HCT116 (cell line): ENCODE results near the gene ATP6V1G1. TPM values are rescaled to one million over a fixed set of nuclear protein-coding genes. Genes with fewer than 3 reads are reported as not detected.

ENCODE experiments used
- ATAC-seq: fragments of 200-7000 bp; cut with Tn5 transposase; 2 replicates; pipeline ENCODE4 v1.9.1; 2020; ENCODE audit warnings: mild to moderate bottlenecking, moderate library complexity
- BruUV-seq: library from RNA; stranded (reverse); fragments of 400-500 nt; replicated peaks from 2 replicates; lab custom pipeline; 2021; lab: Mats Ljungman, UMichigan
- CTCF ChIA-PET: fragments of 300-600 bp; sonication (Branson Sonifier 250); formaldehyde crosslinking; loops from one replicate; lab custom pipeline; 2021; ENCODE audit warnings: antibody characterized with exemption; lab: Charles Lee
- POLR2A ChIA-PET: fragments of 300-600, 350-600 bp; sonication (Branson Sonifier 250); formaldehyde crosslinking; loops from one replicate; lab custom pipeline; 2021; ENCODE audit warnings: antibody characterized with exemption; lab: Charles Lee
- RAD21 ChIA-PET, 2 experiments: fragments of 300-600 bp; sonication (Branson Sonifier 250); formaldehyde crosslinking; loops; one replicate each; lab custom pipeline; 2023; ENCODE audit warnings: low total read pairs in 2 of 2; ENCODE audit not compliant: uncharacterized antibody in 2 of 2, unreplicated experiment in 2 of 2, low non-redundant PET in 1 of 2; lab: Charles Lee
- DNase-seq: peaks from one replicate; pipeline ENCODE4 v3.0.0-alpha.2; 2010; ENCODE audit warnings: low read depth, low spot score
- H2AFZ ChIP-seq: fragments of 200-600 bp; shearing (Covaris generic), sonication (generic); 2 replicates; pipeline ENCODE4 v1.6.1; 2017; ENCODE audit warnings: low read depth, mixed run types, mixed read lengths, antibody characterized with exemption, low read length; ENCODE audit not compliant: poor library complexity, severe bottlenecking
- H3K27ac ChIP-seq: 2 replicates; pipeline ENCODE4 v1.5.1; 2012; ENCODE audit warnings: low read depth, low read length
- H3K27me3 ChIP-seq: fragments of 200-600 bp; sonication (generic); 2 replicates; pipeline ENCODE4 v1.6.1; 2016; ENCODE audit warnings: mixed run types, low read length, mixed read lengths; ENCODE audit not compliant: insufficient read depth
- H3K36me3 ChIP-seq, 2 experiments: fragments of 200-500 bp in 1 of 2; fragments of 200-600 bp in 1 of 2; sonication (Bioruptor generic) in 1 of 2; sonication (generic) in 1 of 2; 2 replicates each; pipeline versions ENCODE4 v1.5.1 to v1.6.1; 2014 to 2016; ENCODE audit warnings: low read length in 2 of 2, inconsistent platforms in 1 of 2, mixed read lengths in 1 of 2, mixed run types in 1 of 2; ENCODE audit not compliant: insufficient read depth in 2 of 2, control insufficient read depth in 1 of 2
- H3K4me1 ChIP-seq, 2 experiments: fragments of 200-600 bp in 1 of 2; sonication (generic) in 1 of 2; 2 replicates each; pipeline versions ENCODE4 v1.5.1 to v1.6.1; 2012 to 2017; ENCODE audit warnings: low read length in 2 of 2, inconsistent platforms in 1 of 2, mild to moderate bottlenecking in 1 of 2, mixed read lengths in 1 of 2, mixed run types in 1 of 2, moderate library complexity in 1 of 2; ENCODE audit not compliant: insufficient read depth in 2 of 2, control insufficient read depth in 1 of 2
- H3K4me2 ChIP-seq: fragments of 200-600 bp; sonication (generic); 2 replicates; pipeline ENCODE4 v1.6.1; 2017; ENCODE audit warnings: mixed run types, low read length, mixed read lengths
- H3K4me3 ChIP-seq, 2 experiments: fragments of 200-600 bp in 1 of 2; sonication (generic) in 1 of 2; replicated peaks in 1 of 2; 2 replicates each; pipeline ENCODE4 v1.5.1; 2011 to 2016; ENCODE audit warnings: low read length in 2 of 2, control low read depth in 1 of 2, low read depth in 1 of 2, mild to moderate bottlenecking in 1 of 2, mixed read lengths in 1 of 2, mixed run types in 1 of 2
- H3K79me2 ChIP-seq: fragments of 200-600 bp; sonication (generic); 2 replicates; pipeline ENCODE4 v1.6.1; 2017; ENCODE audit warnings: mild to moderate bottlenecking, mixed run types, low read length, moderate library complexity, mixed read lengths; ENCODE audit not compliant: insufficient read depth
- H3K9ac ChIP-seq: fragments of 200-600 bp; sonication (generic); 2 replicates; pipeline ENCODE4 v1.6.1; 2016; ENCODE audit warnings: low read length, mixed read lengths
- H3K9me2 ChIP-seq: fragments of 200-600 bp; sonication (generic), shearing (Covaris generic); 2 replicates; pipeline ENCODE4 v1.6.1; 2017; ENCODE audit warnings: mixed run types, mild to moderate bottlenecking, moderate library complexity; ENCODE audit not compliant: insufficient read depth
- H3K9me3 ChIP-seq, 2 experiments: fragments of 200-500 bp in 1 of 2; fragments of 200-600 bp in 1 of 2; sonication (Bioruptor generic) in 1 of 2; sonication (generic) in 1 of 2; 2 replicates each; pipeline ENCODE4 v1.6.1; 2014 to 2017; ENCODE audit warnings: low read length in 2 of 2, mixed read lengths in 2 of 2, inconsistent platforms in 1 of 2, low read depth in 1 of 2, mild to moderate bottlenecking in 1 of 2, mixed run types in 1 of 2, moderate library complexity in 1 of 2; ENCODE audit not compliant: control insufficient read depth in 1 of 2, insufficient read depth in 1 of 2
- H4K20me1 ChIP-seq: fragments of 200-600 bp; sonication (generic), shearing (Covaris generic); 2 replicates; pipeline ENCODE4 v1.6.1; 2017; ENCODE audit warnings: mixed run types, mild to moderate bottlenecking, moderate library complexity; ENCODE audit not compliant: insufficient read depth
- CBX3 ChIP-seq: IDR thresholded peaks from 2 replicates; pipeline ENCODE4 v1.6.1; 2012; ENCODE audit warnings: low read depth
- CTCF ChIP-seq, 3 experiments: fragments of 200-600 bp in 1 of 3; sonication (generic) in 1 of 3; IDR thresholded peaks in 2 of 3; conservative IDR thresholded peaks in 1 of 3; 2 replicates each; pipeline ENCODE4 v1.5.1; 2012 to 2017; ENCODE audit warnings: low read depth in 2 of 3, low read length in 2 of 3, antibody characterized with exemption in 1 of 3, borderline replicate concordance in 1 of 3, control low read depth in 1 of 3, mild to moderate bottlenecking in 1 of 3, mixed read lengths in 1 of 3, mixed run types in 1 of 3, moderate library complexity in 1 of 3; ENCODE audit not compliant: insufficient read depth in 1 of 3
- EGR1 ChIP-seq: IDR thresholded peaks from 2 replicates; pipeline ENCODE4 v1.6.1; 2012; ENCODE audit warnings: low read depth
- ELF1 ChIP-seq: IDR thresholded peaks from 2 replicates; pipeline ENCODE4 v1.6.1; 2012; ENCODE audit warnings: low read depth, borderline replicate concordance
- EZH2 ChIP-seq: fragments of 200-600 bp; sonication (generic); IDR thresholded peaks from 2 replicates; pipeline ENCODE4 v1.6.1; 2017; ENCODE audit warnings: antibody characterized with exemption, mixed run types
- EZH2phosphoT487 ChIP-seq: fragments of 200-600 bp; IDR thresholded peaks from 2 replicates; pipeline ENCODE4 v1.6.1; 2018; ENCODE audit warnings: antibody characterized with exemption, borderline replicate concordance
- JUND ChIP-seq: IDR thresholded peaks from 2 replicates; pipeline ENCODE4 v1.6.1; 2012
- POLR2A ChIP-seq: IDR thresholded peaks from 2 replicates; pipeline ENCODE4 v1.7.0; 2011; ENCODE audit warnings: borderline replicate concordance; ENCODE audit not compliant: insufficient read depth, insufficient read length; ENCODE audit errors: extremely low read depth
- POLR2AphosphoS5 ChIP-seq: IDR thresholded peaks from 2 replicates; pipeline ENCODE4 v1.6.1; 2011; ENCODE audit warnings: mild to moderate bottlenecking, low read depth, low read length, moderate library complexity
- RAD21 ChIP-seq: IDR thresholded peaks from 2 replicates; pipeline ENCODE4 v1.6.1; 2012; ENCODE audit warnings: low read depth, mild to moderate bottlenecking
- SP1 ChIP-seq: IDR thresholded peaks from 2 replicates; pipeline ENCODE4 v1.6.1; 2012; ENCODE audit warnings: low read depth
- SRF ChIP-seq: IDR thresholded peaks from 2 replicates; pipeline ENCODE4 v1.6.1; 2012; ENCODE audit warnings: low read depth
- intact Hi-C: fragments of 100-400 bp; cut with micrococcal nuclease; formaldehyde crosslinking; loops from 2 replicates; pipeline ENCODE4 v1.10.0; 2022
- total RNA-seq: library from RNA; stranded (reverse); gene quantifications from one replicate; pipeline ENCODE4 v1.2.1, GENCODE V29; 2021; ENCODE audit not compliant: unreplicated experiment
- TF ChIP-seq, protein P1 (sequence below): IDR thresholded peaks from 2 replicates; pipeline ENCODE4 v1.6.1; 2012

Gene ATP6V1G1
- total RNA-seq, 1 experiment from 2014 or later: 72.3 TPM

GRCh38 chr9:114591291-114591787 lies 3.8 kb downstream of the ATP6V1G1 start:
- H3K4me2 ChIP-seq: no peak overlapping the region

More at GRCh38 chr9:114591291-114591787, 3.8 kb downstream of the ATP6V1G1 start:
- peaks cover 80% of the 10 kb centered on the region for H3K79me2 ChIP-seq
- DNase-seq (no peak), ATAC-seq (no peak)
- POLR2A ChIA-PET: no interaction called here
- no peak overlapping the region for H2AFZ ChIP-seq
- intact Hi-C loops: no loop called here
- peaks cover 18 to 19% of the 10 kb centered on the region in 2 experiments; a peak in 3 of 4 replicates for H3K36me3 ChIP-seq
- H3K27ac ChIP-seq: no peak overlapping the region
- H3K4me1 ChIP-seq: peaks cover 10 to 19% of the 10 kb centered on the region in 2 experiments
- H4K20me1 ChIP-seq: no peaks in the 10 kb centered on the region
- H3K9me3 ChIP-seq: no peaks in the 10 kb centered on the region
- no peak overlapping the region for H3K4me3 ChIP-seq
- H3K27me3 ChIP-seq: no peaks in the 10 kb centered on the region
- CTCF ChIA-PET: no interaction called here
- TF ChIP-seq, protein P1, sequence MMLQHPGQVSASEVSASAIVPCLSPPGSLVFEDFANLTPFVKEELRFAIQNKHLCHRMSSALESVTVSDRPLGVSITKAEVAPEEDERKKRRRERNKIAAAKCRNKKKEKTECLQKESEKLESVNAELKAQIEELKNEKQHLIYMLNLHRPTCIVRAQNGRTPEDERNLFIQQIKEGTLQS: no peak
- TF ChIP-seq RAD21 (no peak), POLR2A (no peak), JUND (no peak), ELF1 (no peak), SP1 (no peak), SRF (no peak), POLR2AphosphoS5 (no peak), EZH2 (no peak), CBX3 (no peak), EZH2phosphoT487 (no peak), EGR1 (no peak), CTCF (IDR thresholded peaks at IDR 0.05 in 2 of 3, conservative IDR thresholded peaks at IDR 0.05 in 1 of 3; ENCODE audit: borderline replicate concordance in 1 of 3, insufficient read depth in 1 of 3, low read depth in 2 of 3, low read length in 2 of 3) (no peak)
- H3K9ac ChIP-seq: no peak overlapping the region
- RAD21 ChIA-PET: no interaction called here
- no TSS peak for BruUV-seq
- H3K9me2 ChIP-seq: no peaks in the 10 kb centered on the region
